Neural cell (in vitro differentiated cells): Measurements from ENCODE around the gene PTPRD. TPM values are rescaled to one million over a fixed set of nuclear protein-coding genes. Genes with fewer than 3 reads are reported as not detected.

Experiments
- H2AFZ ChIP-seq: fragments of 200-600, 300-800 bp; sonication (generic), shearing (Covaris generic); 2 replicates; pipeline ENCODE4 v1.6.0; 2014; ENCODE audit warnings: low read depth, mild to moderate bottlenecking, antibody characterized with exemption, low read length, moderate library complexity
- H3F3A ChIP-seq: fragments of 200-600 bp; shearing (Covaris generic); 2 replicates; pipeline ENCODE4 v1.6.1; 2016; ENCODE audit warnings: mild to moderate bottlenecking, moderate library complexity, mixed read lengths, antibody characterized with exemption, low read length; ENCODE audit not compliant: insufficient read depth, poor library complexity, severe bottlenecking
- H3K27ac ChIP-seq: fragments of 200-600, 300-800 bp; sonication (generic), shearing (Covaris generic); 2 replicates; pipeline ENCODE4 v1.5.1; 2014; ENCODE audit warnings: mild to moderate bottlenecking, low read length, moderate library complexity
- H3K27me3 ChIP-seq: fragments of 300-800, 200-600 bp; sonication (generic), shearing (Covaris generic); 2 replicates; pipeline ENCODE4 v1.6.0; 2014; ENCODE audit warnings: mild to moderate bottlenecking, low read depth, low read length, moderate library complexity; ENCODE audit not compliant: insufficient read depth
- H3K36me3 ChIP-seq: fragments of 300-800, 200-600 bp; sonication (generic), shearing (Covaris generic); 2 replicates; pipeline ENCODE4 v1.5.1; 2014; ENCODE audit warnings: mild to moderate bottlenecking, antibody characterized with exemption, low read length, moderate library complexity; ENCODE audit not compliant: insufficient read depth
- H3K4me2 ChIP-seq: fragments of 300-800, 200-600 bp; sonication (generic), shearing (Covaris generic); 2 replicates; pipeline ENCODE4 v1.6.0; 2014; ENCODE audit warnings: mild to moderate bottlenecking, low read length
- H3K4me3 ChIP-seq: fragments of 300-800, 200-600 bp; sonication (generic), shearing (Covaris generic); 2 replicates; pipeline ENCODE4 v1.5.1; 2014; ENCODE audit warnings: mild to moderate bottlenecking, low read length, moderate library complexity
- H3K79me2 ChIP-seq: fragments of 200-600 bp; shearing (Covaris generic); replicated peaks from 2 replicates; pipeline ENCODE4 v1.6.0; 2014; ENCODE audit warnings: mild to moderate bottlenecking, low read length, moderate library complexity; ENCODE audit not compliant: insufficient read depth
- H3K9ac ChIP-seq: fragments of 300-800, 200-600 bp; sonication (generic), shearing (Covaris generic); 2 replicates; pipeline ENCODE4 v1.6.1; 2016; ENCODE audit warnings: mild to moderate bottlenecking, low read length, mixed read lengths
- H3K9me2 ChIP-seq: fragments of 200-600 bp; shearing (Covaris generic); 2 replicates; pipeline ENCODE4 v1.6.1; 2016; ENCODE audit warnings: mild to moderate bottlenecking, low read length, mixed read lengths; ENCODE audit not compliant: insufficient read depth
- H3K9me3 ChIP-seq: fragments of 200-600, 300-800 bp; sonication (generic), shearing (Covaris generic); 2 replicates; pipeline ENCODE4 v1.6.1; 2016; ENCODE audit warnings: mild to moderate bottlenecking, mixed run types, low read length, moderate library complexity, mixed read lengths
- H4K20me1 ChIP-seq: fragments of 200-600 bp; shearing (Covaris generic); 2 replicates; pipeline ENCODE4 v1.6.1; 2016; ENCODE audit warnings: mild to moderate bottlenecking, mixed run types; ENCODE audit not compliant: insufficient read depth
- EP300 ChIP-seq: fragments of 450-650 bp; conservative IDR thresholded peaks from 2 replicates; pipeline ENCODE4 v1.6.1; 2014; ENCODE audit warnings: antibody characterized with exemption, mild to moderate bottlenecking, moderate library complexity; ENCODE audit not compliant: poor library complexity, severe bottlenecking
- EZH2 ChIP-seq: fragments of 200-600, 300-800 bp; shearing (Covaris generic), sonication (generic); IDR thresholded peaks from 2 replicates; pipeline ENCODE4 v1.6.1; 2014; ENCODE audit warnings: antibody characterized with exemption, low read length, borderline replicate concordance, mild to moderate bottlenecking; ENCODE audit not compliant: insufficient read depth, poor library complexity, severe bottlenecking
- MXI1 ChIP-seq: fragments of 450-650 bp; conservative IDR thresholded peaks from 2 replicates; pipeline ENCODE4 v1.6.1; 2014; ENCODE audit warnings: antibody characterized with exemption, mild to moderate bottlenecking; ENCODE audit not compliant: poor library complexity, severe bottlenecking
- POLR2AphosphoS5 ChIP-seq: IDR thresholded peaks from 2 replicates; pipeline ENCODE4 v1.6.1; 2012
- RAD21 ChIP-seq: fragments of 450-650 bp; conservative IDR thresholded peaks from 2 replicates; pipeline ENCODE4 v1.6.1; 2014; ENCODE audit warnings: antibody characterized with exemption, mild to moderate bottlenecking, moderate library complexity
- SMC3 ChIP-seq: fragments of 450-650 bp; conservative IDR thresholded peaks from 2 replicates; pipeline ENCODE4 v1.6.1; 2014; ENCODE audit warnings: antibody characterized with exemption, mild to moderate bottlenecking, moderate library complexity; ENCODE audit not compliant: poor library complexity
- TAF1 ChIP-seq: IDR thresholded peaks from 2 replicates; pipeline ENCODE4 v1.6.1; 2012; ENCODE audit warnings: low read depth
- polyA plus RNA-seq: library from polyadenylated mRNA; depleted of rRNA; stranded (reverse); fragments of >200 nt; gene quantifications from 2 replicates; pipeline ENCODE4 v1.2.3, GENCODE V29; 2014
- TF ChIP-seq, protein P1 (sequence below): fragments of 450-650 bp; IDR thresholded peaks from 2 replicates; pipeline ENCODE4 v1.5.1; 2014; ENCODE audit warnings: antibody characterized with exemption, mild to moderate bottlenecking, moderate library complexity; ENCODE audit not compliant: poor library complexity, severe bottlenecking
- TF ChIP-seq, protein P2 (sequence below): IDR thresholded peaks from 2 replicates; pipeline ENCODE4 v1.6.1; 2012; ENCODE audit warnings: borderline replicate concordance

PTPRD gene
- polyA plus RNA-seq, 1 donor from 2014 or later, result 143 TPM

GRCh38 chr9:9754186-9754585 lies 858.6 kb downstream of the PTPRD start:
- H3K4me2 ChIP-seq, result no peak overlapping the region
- no peak for TF ChIP-seq POLR2AphosphoS5
- TF ChIP-seq RAD21, result no peak
- TF ChIP-seq, protein P1, sequence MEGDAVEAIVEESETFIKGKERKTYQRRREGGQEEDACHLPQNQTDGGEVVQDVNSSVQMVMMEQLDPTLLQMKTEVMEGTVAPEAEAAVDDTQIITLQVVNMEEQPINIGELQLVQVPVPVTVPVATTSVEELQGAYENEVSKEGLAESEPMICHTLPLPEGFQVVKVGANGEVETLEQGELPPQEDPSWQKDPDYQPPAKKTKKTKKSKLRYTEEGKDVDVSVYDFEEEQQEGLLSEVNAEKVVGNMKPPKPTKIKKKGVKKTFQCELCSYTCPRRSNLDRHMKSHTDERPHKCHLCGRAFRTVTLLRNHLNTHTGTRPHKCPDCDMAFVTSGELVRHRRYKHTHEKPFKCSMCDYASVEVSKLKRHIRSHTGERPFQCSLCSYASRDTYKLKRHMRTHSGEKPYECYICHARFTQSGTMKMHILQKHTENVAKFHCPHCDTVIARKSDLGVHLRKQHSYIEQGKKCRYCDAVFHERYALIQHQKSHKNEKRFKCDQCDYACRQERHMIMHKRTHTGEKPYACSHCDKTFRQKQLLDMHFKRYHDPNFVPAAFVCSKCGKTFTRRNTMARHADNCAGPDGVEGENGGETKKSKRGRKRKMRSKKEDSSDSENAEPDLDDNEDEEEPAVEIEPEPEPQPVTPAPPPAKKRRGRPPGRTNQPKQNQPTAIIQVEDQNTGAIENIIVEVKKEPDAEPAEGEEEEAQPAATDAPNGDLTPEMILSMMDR, result no peak
- TF ChIP-seq, protein P2, sequence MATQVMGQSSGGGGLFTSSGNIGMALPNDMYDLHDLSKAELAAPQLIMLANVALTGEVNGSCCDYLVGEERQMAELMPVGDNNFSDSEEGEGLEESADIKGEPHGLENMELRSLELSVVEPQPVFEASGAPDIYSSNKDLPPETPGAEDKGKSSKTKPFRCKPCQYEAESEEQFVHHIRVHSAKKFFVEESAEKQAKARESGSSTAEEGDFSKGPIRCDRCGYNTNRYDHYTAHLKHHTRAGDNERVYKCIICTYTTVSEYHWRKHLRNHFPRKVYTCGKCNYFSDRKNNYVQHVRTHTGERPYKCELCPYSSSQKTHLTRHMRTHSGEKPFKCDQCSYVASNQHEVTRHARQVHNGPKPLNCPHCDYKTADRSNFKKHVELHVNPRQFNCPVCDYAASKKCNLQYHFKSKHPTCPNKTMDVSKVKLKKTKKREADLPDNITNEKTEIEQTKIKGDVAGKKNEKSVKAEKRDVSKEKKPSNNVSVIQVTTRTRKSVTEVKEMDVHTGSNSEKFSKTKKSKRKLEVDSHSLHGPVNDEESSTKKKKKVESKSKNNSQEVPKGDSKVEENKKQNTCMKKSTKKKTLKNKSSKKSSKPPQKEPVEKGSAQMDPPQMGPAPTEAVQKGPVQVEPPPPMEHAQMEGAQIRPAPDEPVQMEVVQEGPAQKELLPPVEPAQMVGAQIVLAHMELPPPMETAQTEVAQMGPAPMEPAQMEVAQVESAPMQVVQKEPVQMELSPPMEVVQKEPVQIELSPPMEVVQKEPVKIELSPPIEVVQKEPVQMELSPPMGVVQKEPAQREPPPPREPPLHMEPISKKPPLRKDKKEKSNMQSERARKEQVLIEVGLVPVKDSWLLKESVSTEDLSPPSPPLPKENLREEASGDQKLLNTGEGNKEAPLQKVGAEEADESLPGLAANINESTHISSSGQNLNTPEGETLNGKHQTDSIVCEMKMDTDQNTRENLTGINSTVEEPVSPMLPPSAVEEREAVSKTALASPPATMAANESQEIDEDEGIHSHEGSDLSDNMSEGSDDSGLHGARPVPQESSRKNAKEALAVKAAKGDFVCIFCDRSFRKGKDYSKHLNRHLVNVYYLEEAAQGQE, result no peak
- TF ChIP-seq EP300, result no peak
- no peak for TF ChIP-seq EZH2
- TF ChIP-seq SMC3, result no peak
- no peak for TF ChIP-seq MXI1
- no peak for TF ChIP-seq TAF1
- H2AFZ ChIP-seq, result no peak overlapping the region
- no peaks in the 10 kb centered on the region for H3K79me2 ChIP-seq
- no peak overlapping the region for H3K4me3 ChIP-seq
- H3K9ac ChIP-seq, result no peak overlapping the region
- H3K27me3 ChIP-seq, result no peaks in the 10 kb centered on the region
- no peaks in the 10 kb centered on the region for H3K9me3 ChIP-seq
- H4K20me1 ChIP-seq, result no peaks in the 10 kb centered on the region
- no peak overlapping the region for H3K27ac ChIP-seq
- no peaks in the 10 kb centered on the region for H3K9me2 ChIP-seq
- no peaks in the 10 kb centered on the region for H3F3A ChIP-seq
- H3K36me3 ChIP-seq, result no peaks in the 10 kb centered on the region

- TF ChIP-seq TAF1, result no peak
- TF ChIP-seq POLR2AphosphoS5, result no peak
- no peak for TF ChIP-seq EP300
- no peak for TF ChIP-seq EZH2
- no peak for TF ChIP-seq MXI1
- TF ChIP-seq, protein P2, result no peak
- TF ChIP-seq, protein P1, result no peak
These were observed 859.5 kb downstream of the PTPRD start for GRCh38 chr9:9753266-9753665.

More at GRCh38 chr9:9753266-9753665, 859.5 kb downstream of the PTPRD start:
- no peaks in the 10 kb centered on the region for H3K36me3 ChIP-seq
- H3K27ac ChIP-seq, result no peak overlapping the region
- H3K79me2 ChIP-seq, result no peaks in the 10 kb centered on the region
- no peak overlapping the region for H3K4me2 ChIP-seq
- H2AFZ ChIP-seq, result no peak overlapping the region
- H4K20me1 ChIP-seq, result no peaks in the 10 kb centered on the region
- H3K9ac ChIP-seq, result no peak overlapping the region
- H3F3A ChIP-seq, result no peaks in the 10 kb centered on the region
- H3K9me2 ChIP-seq, result no peaks in the 10 kb centered on the region
- no peaks in the 10 kb centered on the region for H3K9me3 ChIP-seq
- H3K4me3 ChIP-seq, result no peak overlapping the region
- no peaks in the 10 kb centered on the region for H3K27me3 ChIP-seq
